Mesendoderm (in vitro differentiated cells): ENCODE results near the gene MTHFD2.

Experiments used
- DNase-seq: peaks from one replicate; pipeline ENCODE4 v3.0.0; 2013
- H2AK5ac ChIP-seq: 2 replicates; pipeline ENCODE4 v1.6.1; 2013; ENCODE audit warnings: low read length, inconsistent platforms
- H2BK120ac ChIP-seq: 2 replicates; pipeline ENCODE4 v1.6.1; 2013; ENCODE audit warnings: low read depth, mild to moderate bottlenecking, low read length, moderate library complexity, mixed read lengths
- H2BK15ac ChIP-seq: replicated peaks from 2 replicates; pipeline ENCODE4 v1.6.1; 2013; ENCODE audit warnings: low read depth, mild to moderate bottlenecking, moderate library complexity
- H2BK5ac ChIP-seq: 2 replicates; pipeline ENCODE4 v1.6.1; 2013; ENCODE audit warnings: low read length, inconsistent platforms
- H3K18ac ChIP-seq: 2 replicates; pipeline ENCODE4 v1.6.1; 2013; ENCODE audit warnings: mild to moderate bottlenecking, low read length, mixed read lengths
- H3K23ac ChIP-seq: one replicate; pipeline ENCODE4 v1.6.1; 2013; ENCODE audit warnings: low read length
- H3K27ac ChIP-seq: 2 replicates; pipeline ENCODE4 v1.5.1; 2013; ENCODE audit warnings: low read depth, mild to moderate bottlenecking, inconsistent platforms, low read length, moderate library complexity
- H3K27me3 ChIP-seq: 2 replicates; pipeline ENCODE4 v1.6.1; 2013; ENCODE audit warnings: low read length, control low read depth, mild to moderate bottlenecking, inconsistent platforms; ENCODE audit not compliant: insufficient read depth, poor library complexity
- H3K36me3 ChIP-seq: 2 replicates; pipeline ENCODE4 v1.6.1; 2013; ENCODE audit warnings: low read length, inconsistent platforms; ENCODE audit not compliant: control insufficient read depth, insufficient read depth
- H3K4ac ChIP-seq: one replicate; pipeline ENCODE4 v1.6.1; 2013; ENCODE audit warnings: low read depth, mild to moderate bottlenecking, low read length, moderate library complexity
- H3K4me1 ChIP-seq: 2 replicates; pipeline ENCODE4 v1.6.1; 2013; ENCODE audit warnings: low read depth, low read length, inconsistent platforms; ENCODE audit not compliant: control insufficient read depth
- H3K4me2 ChIP-seq: 2 replicates; pipeline ENCODE4 v1.6.1; 2013; ENCODE audit warnings: low read length
- H3K4me3 ChIP-seq: 2 replicates; pipeline ENCODE4 v1.5.1; 2013; ENCODE audit warnings: mild to moderate bottlenecking, low read length
- H3K56ac ChIP-seq: one replicate; pipeline ENCODE4 v1.6.1; 2013; ENCODE audit warnings: low read length
- H3K79me1 ChIP-seq: 2 replicates; pipeline ENCODE4 v1.6.1; 2013; ENCODE audit warnings: low read length, inconsistent platforms
- H3K79me2 ChIP-seq: 2 replicates; pipeline ENCODE4 v1.6.1; 2013; ENCODE audit warnings: mild to moderate bottlenecking, low read length; ENCODE audit not compliant: control insufficient read depth, insufficient read depth
- H3K9ac ChIP-seq: 2 replicates; pipeline ENCODE4 v1.6.1; 2013; ENCODE audit warnings: low read length, inconsistent platforms
- H4K5ac ChIP-seq: one replicate; pipeline ENCODE4 v1.6.1; 2013; ENCODE audit warnings: low read length
- H4K8ac ChIP-seq: one replicate; pipeline ENCODE4 v1.6.1; 2013; ENCODE audit warnings: low read depth, mild to moderate bottlenecking, control low read depth, low read length, moderate library complexity
- WGBS: extraction: QIAGEN DNeasy Blood & Tissue Kit; methylation state at CpG from one replicate; pipeline ENCODE4 v1.1.7; 2013; ENCODE audit warnings: low lambda C conversion rate, missing lambda C conversion rate; ENCODE audit not compliant: insufficient coverage; ENCODE audit errors: extremely low coverage; 5-methylcytosine and 5-hydroxymethylcytosine counted together

The MTHFD2 gene

DNA sequence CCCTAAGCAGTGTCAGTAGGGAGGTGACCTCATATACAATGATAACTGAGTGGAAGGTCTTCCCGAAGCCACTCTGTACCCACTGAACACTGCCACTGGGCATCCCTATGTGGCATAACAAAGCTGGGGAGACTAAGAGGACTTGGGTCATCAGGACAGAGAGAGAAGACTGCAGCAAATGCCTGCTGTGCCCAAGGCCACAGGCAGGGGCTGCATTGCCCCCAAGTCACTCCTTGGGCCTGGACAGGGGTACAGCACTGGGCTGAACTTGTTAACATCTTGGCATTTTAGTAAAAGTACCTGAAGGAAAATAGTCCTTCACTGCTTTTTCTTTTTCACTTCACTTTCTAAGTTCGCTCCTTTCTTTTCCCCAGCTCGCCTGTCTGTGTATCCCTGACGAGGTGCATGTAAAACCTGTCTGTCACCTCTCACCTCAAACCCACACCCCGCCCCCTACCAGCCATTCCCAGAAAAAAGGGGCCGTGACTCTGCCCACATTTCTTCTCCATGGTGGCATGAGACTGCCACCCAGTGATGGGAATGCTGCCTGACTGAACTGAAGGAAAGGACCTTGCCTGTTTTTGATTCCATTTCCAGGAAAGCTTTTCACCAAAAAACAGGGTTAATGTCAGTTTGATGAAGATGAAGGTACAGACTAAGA, 62.9 kb downstream of the MTHFD2 start:
- peak; percentile 93 for DNase-seq
- no peaks in the 10 kb centered on the region for H3K79me1 ChIP-seq
- peak overlapping the region; percentile 51 for H2BK5ac ChIP-seq
- no peak overlapping the region for H2AK5ac ChIP-seq
- peak overlapping the region; percentile 28 for H3K56ac ChIP-seq
- no peak overlapping the region for H3K4me3 ChIP-seq
- H3K27me3 ChIP-seq = no peaks in the 10 kb centered on the region
- no peak overlapping the region for H3K23ac ChIP-seq
- no peak overlapping the region for H4K5ac ChIP-seq
- H2BK15ac ChIP-seq = no peak overlapping the region
- H3K9ac ChIP-seq = no peak overlapping the region
- no peak overlapping the region for H3K18ac ChIP-seq
- H3K27ac ChIP-seq = no peak overlapping the region
- H3K4me1 ChIP-seq = peaks cover 11% of the 10 kb centered on the region
- no CpG with 5 or more reads among the region's 6 CpGs for WGBS
- no peak overlapping the region for H3K4ac ChIP-seq
- H3K36me3 ChIP-seq = no peaks in the 10 kb centered on the region
- H2BK120ac ChIP-seq = no peak overlapping the region
- H3K79me2 ChIP-seq = no peaks in the 10 kb centered on the region
- H3K4me2 ChIP-seq = no peak overlapping the region
- H4K8ac ChIP-seq = no peak overlapping the region

DNA sequence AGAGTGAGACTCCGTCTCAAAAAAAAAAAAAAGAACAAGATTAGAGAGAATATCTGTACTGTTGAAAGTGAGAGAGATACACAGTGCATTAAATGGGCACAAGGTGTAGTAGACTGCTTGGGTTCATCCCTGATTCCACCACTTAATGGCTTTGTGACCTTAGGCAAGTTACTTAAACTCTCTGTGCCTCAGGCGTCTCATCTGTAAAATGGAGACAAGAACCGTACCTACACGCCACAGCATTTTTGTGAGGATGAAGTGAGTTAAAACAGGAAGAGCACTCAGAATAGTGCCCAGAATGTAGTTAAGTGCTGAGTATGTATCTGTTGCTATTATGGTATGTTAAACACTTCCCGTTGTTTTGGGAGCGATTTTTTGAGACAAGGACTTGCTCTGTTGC, 64.3 kb downstream of the MTHFD2 start:
- Histone ChIP-seq H3K4me1 (peaks cover 11% of the 10 kb centered on the region), H3K4ac (no peak overlapping the region), H3K79me1 (no peaks in the 10 kb centered on the region), H3K4me3 (no peak overlapping the region), H4K5ac (no peak overlapping the region), H3K18ac (no peak overlapping the region), H4K8ac (no peak overlapping the region), H3K27ac (no peak overlapping the region), H3K4me2 (no peak overlapping the region), H3K79me2 (no peaks in the 10 kb centered on the region), H2AK5ac (no peak overlapping the region), H3K9ac (no peak overlapping the region), H3K36me3 (no peaks in the 10 kb centered on the region), H2BK15ac (no peak overlapping the region), H3K23ac (no peak overlapping the region), H3K27me3 (no peaks in the 10 kb centered on the region), H2BK120ac (no peak overlapping the region), H3K56ac (no peak overlapping the region), H2BK5ac (no peak overlapping the region)
- no CpG with 5 or more reads among the region's 6 CpGs for WGBS
- DNase-seq = no peak

DNA sequence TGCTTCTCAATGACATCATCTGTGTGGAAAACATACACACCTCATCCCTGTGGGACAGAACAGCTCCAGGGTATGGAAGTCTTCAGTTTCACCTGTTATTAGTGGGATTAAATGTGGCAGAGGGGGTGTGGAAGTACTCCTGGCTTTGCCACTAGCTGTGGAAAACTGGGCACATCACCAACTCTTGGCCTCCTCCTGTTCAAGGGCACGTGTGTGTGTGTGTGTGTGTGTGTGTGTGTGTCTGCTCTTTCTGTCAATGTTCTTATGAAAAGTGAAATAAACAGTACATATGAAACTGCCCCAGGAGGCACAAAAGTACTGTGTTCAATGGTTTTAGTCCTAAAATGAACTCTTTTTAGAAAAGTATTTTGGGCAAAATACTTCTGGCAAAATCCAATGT, 65.9 kb downstream of the MTHFD2 start:
- Histone ChIP-seq H4K8ac (no peak overlapping the region), H2BK15ac (no peak overlapping the region), H3K36me3 (no peaks in the 10 kb centered on the region), H3K79me1 (no peaks in the 10 kb centered on the region), H3K27ac (no peak overlapping the region), H3K18ac (no peak overlapping the region), H3K4me2 (no peak overlapping the region), H3K23ac (no peak overlapping the region), H3K4me3 (no peak overlapping the region), H3K9ac (no peak overlapping the region), H3K4ac (no peak overlapping the region), H3K56ac (no peak overlapping the region), H2BK120ac (no peak overlapping the region), H3K79me2 (no peaks in the 10 kb centered on the region), H4K5ac (no peak overlapping the region), H2AK5ac (no peak overlapping the region), H3K4me1 (peaks cover 11% of the 10 kb centered on the region), H3K27me3 (no peaks in the 10 kb centered on the region), H2BK5ac (no peak overlapping the region)
- no peak for DNase-seq
- no CpG with 5 or more reads among the region's 1 CpG for WGBS

DNA sequence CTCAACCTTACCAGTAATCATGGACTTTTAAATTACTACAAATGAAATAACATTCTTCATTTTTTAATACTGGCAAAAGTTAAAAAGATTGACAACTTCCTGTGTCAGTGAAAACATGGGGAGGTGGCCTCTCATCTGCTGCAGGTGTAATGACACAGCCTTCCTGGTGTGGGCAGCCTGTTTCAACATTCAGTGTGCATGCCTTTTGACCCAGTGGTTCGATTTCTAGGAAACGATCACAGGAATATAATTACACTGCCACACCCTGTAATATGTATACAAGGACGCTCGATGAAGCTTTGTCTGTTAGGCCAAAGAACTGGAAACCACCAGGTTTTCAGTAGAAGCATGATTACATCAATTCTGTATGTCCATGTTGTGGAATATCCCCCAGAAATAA, 68.7 kb downstream of the MTHFD2 start:
- Histone ChIP-seq H3K23ac (no peak overlapping the region), H2AK5ac (no peak overlapping the region), H2BK120ac (no peak overlapping the region), H3K4me3 (no peak overlapping the region), H3K4me2 (no peak overlapping the region), H3K4ac (no peak overlapping the region), H3K79me2 (no peaks in the 10 kb centered on the region), H4K5ac (no peak overlapping the region), H3K79me1 (no peaks in the 10 kb centered on the region), H4K8ac (no peak overlapping the region), H3K56ac (no peak overlapping the region), H3K18ac (no peak overlapping the region), H3K4me1 (no peaks in the 10 kb centered on the region), H3K36me3 (no peaks in the 10 kb centered on the region), H2BK5ac (no peak overlapping the region), H2BK15ac (no peak overlapping the region), H3K27me3 (no peaks in the 10 kb centered on the region), H3K27ac (no peak overlapping the region), H3K9ac (no peak overlapping the region)
- no CpG with 5 or more reads among the region's 4 CpGs for WGBS
- DNase-seq = peak; percentile 32
